GM19025 (cell line): ENCODE results near the gene TAF3.

Source experiments
- ATAC-seq: cut with Tn5 transposase; IDR thresholded peaks from one replicate; pipeline ENCODE4 v1.9.1; 2021; ENCODE audit warnings: mild to moderate bottlenecking, low read depth, moderate library complexity; ENCODE audit not compliant: unreplicated experiment

TAF3 gene

DNA sequence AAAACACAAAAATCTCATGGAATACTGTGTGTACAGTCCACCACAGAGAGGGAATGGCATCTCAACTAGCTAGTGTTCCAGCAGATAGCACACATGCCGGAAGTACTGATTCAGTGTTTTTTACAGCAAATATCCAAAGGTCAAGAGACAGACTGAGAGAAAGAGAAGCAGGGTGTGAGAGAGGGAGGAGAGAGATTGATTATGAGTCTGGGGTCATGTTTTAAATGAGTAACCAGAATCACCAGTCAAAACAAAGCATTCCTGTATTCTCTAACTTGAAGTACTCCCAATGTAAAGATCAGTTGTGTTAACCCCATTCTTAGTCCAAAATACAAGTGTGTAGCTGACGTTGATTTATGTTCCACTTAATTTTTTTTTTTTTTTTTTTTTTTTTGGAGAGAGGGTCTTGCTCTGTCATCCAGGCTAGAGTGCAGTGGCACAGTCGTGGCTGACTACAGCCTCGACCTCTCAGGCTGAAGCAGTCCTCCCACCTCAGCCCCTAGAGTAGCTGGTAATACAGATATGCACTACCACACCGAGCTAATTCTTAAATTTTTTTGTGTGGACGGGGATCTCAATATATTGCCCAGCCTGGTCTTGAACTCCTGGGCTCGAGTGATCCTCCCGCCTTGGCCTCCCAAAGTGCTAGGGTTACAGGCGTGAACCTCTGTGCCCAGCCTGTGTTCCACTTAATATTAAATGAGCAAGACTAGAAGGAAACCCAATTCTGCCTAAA is 114.2 kb downstream of the TAF3 start:
- no peak for ATAC-seq

DNA sequence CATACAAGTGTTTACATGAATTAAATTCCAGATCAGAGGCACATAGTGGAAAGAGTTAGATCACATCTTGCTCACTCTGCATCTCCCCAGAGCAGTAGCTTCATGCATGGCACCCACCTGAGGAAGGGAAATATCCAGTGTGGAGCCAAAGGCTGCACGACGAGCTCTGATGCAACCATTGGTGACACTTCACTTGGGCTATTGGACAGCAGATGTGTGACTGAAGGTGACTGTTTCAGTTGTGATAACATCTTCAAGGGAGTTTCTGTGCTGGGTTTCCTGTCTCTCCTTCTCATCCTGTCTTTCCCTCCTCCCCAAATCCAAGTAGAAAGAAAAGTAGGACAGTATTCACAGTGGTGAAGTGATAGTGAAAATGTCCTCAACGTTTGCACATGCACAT is 115.0 kb downstream of the TAF3 start:
- no peak for ATAC-seq

DNA sequence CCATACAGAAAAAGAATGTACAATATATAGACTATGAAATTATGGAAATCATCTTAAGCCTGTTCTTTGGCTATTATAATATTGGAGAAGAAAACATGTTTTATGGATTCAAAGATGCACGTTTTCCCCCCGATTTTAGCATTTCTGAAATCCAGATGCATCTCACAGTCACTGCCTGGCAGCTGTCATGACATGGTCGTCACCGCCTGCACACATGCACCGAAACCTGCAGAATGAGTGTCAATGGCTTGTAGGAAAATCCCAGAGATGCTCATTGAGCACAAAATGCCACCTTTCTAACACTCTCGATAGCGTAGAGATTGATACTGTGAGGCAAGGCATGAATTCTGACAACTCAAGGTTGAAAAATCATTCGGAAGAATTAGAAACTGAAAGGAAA is 115.5 kb downstream of the TAF3 start:
- no peak for ATAC-seq

DNA sequence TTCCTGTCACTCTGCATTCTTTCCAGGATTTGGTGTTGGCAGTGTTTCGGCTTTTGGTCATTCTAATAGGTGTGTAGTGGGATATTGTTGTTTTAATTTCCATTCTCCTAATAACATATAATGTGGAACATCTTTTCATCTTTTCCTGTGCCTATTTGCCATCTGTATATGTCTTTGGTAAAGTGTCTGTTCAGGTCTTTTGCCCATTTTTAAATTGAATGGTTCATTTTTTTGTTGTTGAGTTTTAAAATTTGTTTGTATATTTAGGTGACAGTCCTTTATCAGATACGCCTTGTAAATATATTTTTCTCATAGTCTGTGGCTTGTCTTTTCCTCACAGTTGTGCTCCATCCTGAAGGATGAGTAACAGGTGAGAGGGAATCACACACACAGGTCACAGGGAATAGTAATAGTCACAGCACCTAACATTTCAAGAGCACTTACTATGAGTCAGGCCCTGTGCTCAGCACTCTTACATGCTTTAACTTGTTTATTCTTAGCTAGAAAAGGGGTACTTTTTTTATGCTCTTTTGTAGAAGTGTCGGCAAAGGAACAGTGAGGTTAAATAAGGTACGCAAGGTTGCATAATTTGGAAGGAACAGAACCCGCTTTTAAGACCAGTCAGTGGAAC is 119.1 kb downstream of the TAF3 start:
- no peak for ATAC-seq

DNA sequence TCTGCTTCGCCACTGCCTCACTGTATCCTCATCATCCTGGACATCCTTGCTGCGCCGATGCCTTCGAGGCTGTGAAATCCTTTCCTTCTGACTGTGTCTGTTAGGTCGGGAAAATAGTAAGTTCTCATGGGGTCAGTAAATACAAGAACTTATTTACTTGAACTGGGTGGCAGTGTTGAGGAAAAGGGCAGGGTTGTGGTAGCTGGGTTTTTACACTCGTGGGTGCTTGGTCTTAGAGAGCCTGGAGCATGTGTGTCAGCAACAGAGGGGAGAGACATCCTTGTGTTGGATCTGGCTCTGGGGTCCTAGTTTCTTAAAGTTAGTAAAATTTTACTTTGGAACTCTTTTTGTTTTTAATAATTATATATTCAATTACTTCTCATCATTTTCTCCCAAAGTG is 123.3 kb downstream of the TAF3 start:
- no peak for ATAC-seq

DNA sequence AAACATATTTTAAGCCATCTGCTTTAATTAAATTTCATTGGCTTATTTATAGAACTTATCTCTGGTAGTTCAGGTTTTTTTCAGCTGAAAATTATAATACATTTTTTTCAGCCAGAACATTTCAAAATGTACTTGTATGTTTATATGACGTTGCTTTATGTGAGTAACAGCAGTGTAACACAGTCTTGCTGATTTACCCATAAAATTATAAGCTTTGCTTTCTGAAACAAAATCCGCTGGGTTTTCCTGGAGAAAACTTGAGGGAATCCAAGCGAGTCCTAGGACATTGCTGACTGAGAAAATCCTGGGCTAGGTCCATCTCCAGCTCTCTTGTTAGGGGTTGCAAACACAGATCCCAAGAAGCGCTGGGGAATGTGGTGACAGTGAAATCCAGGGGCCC is 124.0 kb downstream of the TAF3 start:
- no peak for ATAC-seq

DNA sequence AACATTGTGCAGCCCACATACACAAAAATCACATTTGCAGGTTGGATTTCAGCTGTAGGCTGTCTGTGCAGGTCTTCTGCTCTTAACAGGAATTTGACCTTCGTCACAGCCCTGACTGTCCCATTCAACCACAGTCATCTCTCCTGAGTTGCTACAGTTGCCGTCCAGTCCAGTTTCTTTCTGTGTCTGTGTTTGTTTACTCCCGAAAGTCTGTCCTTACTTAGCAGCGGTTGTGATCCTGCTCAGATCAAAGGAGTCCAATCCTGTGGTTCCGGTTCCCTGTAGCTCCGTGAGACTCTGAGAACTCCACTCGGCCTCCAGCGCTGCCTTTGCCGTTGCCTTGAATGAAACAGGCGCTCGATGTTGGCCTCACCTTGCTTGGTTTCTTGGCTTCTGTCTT is 124.6 kb downstream of the TAF3 start:
- no peak for ATAC-seq

DNA sequence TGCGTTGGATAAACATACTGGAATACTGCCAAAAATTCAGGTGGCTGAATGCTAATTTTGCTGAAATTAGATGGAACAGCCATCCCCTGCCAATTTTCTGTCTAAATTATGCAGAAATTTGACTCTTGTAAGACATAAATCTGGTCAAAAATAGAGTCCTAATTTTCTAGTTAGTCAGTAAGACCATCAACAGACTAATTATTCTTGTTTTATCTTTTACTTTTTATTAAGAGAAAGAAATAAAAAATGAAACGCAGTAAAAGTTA is 125.8 kb downstream of the TAF3 start:
- ATAC-seq: no peak

DNA sequence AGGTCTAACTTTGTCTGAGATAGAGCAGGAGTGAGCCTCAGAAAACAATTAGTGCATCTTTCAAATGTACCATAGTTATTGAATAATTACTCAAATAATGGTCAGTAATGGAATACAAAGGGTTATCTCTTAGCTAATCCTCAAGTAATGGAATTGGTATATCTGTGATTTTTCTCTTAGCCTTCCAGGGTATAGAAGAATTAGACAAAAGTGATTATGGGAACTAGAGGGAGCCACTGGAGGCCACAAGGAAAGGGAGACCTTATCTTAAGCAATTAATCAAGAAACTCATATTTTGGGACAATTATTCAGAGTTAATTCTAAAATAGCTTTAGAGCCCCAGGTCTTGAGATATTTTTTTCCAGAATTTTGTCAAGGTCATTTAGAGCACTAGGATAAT is 126.2 kb downstream of the TAF3 start:
- no peak for ATAC-seq

DNA sequence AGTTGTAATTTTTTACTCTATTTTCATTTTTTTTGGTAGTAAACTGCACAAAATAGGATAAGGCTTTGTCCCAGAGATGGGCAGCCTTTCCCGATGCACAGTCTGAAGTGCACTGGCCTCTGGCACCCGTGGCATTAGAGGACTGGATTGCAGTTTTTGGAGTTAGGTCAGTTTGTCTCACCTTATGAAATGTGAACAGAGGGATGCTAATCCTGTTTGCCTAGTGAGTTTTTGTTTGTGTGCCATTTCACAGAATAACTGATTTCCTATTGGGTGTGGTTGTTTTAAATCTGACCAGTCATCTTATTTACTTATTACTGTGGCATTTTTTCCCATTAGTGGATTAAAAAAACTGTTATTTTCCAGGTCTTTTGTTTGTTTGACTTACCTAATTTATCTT is 126.7 kb downstream of the TAF3 start:
- no peak for ATAC-seq

DNA sequence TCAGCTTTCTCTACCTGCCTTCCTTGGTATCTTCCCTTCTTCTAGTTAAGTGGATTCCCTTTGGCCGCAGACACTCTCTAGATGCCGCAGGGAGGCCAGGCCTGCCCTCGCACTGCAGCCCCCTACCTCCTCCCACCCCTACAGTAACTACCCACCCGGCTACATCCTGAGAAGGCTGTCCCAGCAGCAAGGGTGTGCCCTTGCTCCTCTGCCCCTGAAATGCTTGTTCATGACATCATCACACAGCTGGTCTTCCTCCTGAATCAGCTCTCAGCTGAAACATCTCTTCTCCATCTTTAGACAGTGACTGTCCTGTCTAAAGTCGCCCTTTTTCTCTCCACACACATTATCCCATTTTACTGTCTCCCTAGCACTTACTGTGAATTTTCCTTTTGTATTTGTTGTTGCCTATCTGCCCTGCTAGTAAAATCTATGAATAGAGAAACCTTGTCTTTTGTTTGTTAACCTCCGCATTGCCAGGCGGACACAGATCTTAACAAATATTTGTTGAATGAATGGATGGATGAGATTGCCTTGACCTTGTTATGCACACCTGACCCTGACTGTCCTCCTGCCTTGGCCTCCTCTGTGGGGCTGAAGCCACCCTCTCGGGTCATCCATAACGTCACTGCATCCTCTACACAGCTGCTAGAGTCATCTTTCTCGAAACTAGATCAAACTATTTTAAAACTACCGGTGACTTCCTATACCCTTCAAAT is 127.3 kb downstream of the TAF3 start:
- no peak for ATAC-seq

DNA sequence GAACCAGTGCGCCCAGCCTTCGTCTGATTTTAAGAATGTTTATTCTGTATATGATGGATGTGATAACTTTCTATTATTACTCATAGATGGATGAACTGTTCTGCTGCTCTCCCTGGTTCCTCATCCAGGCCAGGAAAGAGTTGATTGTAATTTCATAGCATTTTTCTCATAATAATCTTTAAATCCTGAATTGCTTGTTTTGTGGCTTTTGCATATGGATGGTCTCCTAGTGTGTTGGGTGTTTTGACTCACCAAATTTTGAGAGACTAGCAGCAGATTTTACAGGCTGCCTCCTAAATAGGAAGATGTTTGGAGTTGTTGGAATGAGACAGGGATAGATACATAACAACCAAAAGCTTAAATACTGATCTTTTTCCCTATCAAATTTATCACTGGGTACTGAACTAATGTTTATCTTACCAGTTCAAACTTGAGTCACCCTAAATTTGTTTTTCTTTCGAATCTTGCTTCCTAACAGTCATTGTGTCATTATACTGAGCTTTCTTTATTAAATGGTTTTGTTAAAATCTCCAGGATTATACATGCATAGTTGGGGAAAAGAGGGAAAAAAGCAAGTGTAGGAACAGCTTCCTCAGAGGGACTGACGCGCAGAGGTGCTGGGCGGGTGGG is 130.2 kb downstream of the TAF3 start:
- no peak for ATAC-seq

DNA sequence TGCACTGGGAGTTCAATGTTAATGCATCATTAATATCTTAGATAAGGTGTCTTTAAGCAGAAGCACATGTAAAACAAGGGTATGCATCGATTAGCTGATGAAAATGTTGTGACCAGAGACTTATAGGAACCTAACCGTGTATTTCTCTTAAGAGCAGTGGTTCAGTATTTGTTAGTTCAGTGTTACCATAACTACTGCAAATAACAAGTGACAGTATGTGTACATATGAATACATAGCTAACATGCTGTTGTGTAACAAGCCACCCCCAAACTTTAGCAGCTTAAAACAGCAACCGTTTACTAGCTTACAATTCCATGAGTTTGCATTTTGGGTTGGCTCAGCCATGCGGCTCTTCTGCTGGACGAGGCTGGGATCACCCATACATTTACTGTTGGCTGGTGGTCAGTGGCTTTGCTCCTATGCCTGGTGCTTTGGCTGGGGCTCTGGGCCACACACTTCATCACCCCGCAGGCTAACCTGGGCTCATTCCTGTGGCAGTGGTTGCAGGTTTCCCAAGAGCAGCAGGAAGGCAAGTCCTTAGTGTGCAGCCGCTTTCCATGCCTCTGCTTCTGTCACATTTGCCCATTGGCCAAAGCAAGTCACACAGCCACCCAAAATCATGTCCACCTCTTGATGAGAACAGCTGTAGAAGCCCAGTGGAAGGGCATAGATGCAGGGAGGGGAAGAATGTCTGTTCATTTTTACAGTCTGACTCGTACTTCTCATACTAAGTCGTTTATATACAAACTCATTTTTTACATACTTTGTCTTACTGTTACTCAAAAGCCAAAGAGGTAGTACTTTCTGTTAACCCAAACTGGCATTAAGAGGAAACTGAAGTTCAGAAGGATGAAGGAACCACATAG is 132.9 kb downstream of the TAF3 start:
- ATAC-seq: no peak

DNA sequence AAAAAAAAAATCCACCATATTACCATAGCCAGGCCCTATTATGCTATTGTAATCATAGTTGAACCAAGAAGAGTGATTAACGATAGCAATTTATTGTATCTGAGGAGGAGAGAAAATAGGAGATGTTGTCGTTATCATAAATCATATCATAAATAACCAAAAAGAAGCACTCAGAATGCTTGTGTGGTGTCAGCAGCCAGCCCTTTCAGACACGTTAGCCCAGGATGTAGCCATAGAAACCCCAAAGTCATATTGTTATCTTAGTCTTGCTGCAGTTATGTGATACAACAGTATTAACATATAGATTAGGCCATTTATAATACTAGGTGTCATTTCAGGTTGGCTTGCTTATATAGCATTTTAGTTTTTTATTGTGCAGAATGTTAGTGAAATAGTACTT is 134.0 kb downstream of the TAF3 start:
- ATAC-seq: no peak

DNA sequence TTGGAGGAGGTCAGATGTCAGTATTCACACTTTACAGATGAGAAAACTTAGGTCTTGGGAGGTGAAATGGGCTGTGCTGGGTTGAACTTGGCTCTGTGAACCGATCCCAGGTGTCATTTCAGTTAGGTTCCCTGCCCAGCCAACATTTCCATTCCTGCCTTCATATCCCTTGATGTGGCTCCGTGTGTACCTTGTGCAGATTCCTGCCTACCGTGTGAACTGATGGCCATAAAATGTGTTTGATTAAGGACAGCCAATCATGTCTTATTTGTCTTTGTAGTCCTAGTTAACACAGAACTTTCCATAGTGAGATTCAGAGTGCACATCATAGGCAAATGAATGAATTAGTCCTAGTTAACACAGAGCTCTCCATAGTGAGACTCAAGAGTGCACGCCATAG is 135.1 kb downstream of the TAF3 start:
- no peak for ATAC-seq

DNA sequence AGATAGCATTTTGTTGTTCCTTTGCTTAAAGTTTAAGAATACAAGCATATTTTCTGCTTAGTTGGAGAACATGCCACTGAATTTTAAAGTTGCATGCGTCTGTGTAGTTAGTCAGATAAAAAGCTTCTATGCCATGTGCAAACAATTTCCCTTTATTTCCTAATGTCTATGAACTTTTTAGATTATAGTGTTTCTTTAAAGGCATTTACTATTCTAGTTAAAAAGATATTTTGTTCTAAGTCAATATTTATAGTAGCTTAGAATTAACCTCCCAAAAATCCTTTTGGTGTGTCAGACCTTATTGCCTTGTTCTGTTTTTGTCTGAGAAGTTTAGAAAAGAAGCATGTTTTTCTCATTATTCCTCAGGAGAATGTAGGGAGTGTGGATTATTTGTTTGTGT is 137.1 kb downstream of the TAF3 start:
- no peak for ATAC-seq

DNA sequence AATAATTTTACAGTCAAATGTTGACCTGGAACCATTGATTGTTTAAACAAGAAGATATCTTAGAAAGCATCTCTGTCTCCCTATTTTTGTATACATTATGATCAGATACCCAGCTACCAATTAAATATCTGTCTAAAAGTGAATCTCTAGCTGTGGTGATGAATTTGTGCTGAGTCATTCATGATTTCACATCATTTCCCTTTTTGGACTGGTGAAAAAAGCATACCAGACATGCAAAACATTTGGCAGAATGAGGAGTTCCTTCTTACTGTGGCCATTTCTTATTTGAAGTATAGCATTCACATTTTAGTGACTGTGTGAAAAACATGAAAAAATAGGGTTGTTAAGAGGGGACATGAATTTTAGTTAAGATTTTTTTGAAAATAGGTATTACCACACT is 138.2 kb downstream of the TAF3 start:
- no peak for ATAC-seq

DNA sequence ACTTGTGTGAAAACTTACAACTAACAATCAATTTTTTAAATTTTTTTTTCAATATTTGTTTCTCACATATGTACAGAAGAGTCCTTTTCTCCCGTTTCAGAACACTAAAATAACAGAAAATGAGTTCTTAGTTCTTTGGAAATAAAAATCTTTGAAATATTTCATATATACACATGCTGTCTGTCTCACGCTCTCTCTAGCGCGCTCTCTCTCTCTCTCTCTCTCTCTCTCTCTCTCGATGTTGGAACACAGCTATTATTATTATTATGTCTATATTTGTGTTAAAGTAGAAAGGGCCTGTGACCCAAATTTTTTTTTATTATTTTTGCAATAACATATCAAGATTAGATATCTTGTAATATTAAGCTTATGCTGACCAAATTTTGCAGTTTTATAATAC is 139.3 kb downstream of the TAF3 start:
- ATAC-seq: no peak

DNA sequence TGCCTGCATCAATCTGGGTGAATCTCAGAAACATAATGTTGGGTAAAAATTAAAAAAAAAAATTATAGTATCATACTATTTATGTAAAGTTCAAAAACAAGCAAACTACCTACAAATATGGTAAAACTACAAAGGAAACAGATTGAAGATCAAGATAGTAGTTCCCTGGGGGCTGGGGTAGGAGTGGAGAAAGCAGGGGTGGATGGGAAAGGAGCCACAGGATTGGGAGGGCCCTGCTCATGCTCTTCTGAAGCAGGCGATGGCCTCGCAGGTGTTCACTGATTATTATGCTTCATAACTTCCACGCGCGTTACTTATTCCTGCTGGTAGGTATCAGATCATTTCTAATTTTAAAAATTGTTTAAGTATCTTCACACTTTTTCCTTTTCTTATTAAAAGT is 140.1 kb downstream of the TAF3 start:
- no peak for ATAC-seq

DNA sequence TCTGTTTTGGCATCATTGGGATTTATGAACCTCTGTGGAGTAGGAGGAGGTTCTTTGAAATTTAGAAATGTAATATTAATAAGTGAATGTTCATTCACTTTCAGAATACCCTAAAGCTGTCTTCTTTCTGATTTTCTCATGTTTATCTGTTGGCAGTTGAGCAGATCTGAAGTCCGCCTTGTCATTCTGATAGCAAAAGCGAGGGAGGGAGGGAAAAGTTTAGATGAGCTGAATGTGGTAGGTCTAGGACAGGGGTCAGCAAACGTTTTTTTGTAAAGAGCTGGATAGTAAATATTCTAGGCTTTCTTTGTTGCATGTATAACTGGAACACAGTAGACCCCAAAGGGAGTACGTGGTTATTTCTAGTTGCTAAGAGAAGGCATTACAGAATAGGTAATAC is 141.8 kb downstream of the TAF3 start:
- no peak for ATAC-seq

DNA sequence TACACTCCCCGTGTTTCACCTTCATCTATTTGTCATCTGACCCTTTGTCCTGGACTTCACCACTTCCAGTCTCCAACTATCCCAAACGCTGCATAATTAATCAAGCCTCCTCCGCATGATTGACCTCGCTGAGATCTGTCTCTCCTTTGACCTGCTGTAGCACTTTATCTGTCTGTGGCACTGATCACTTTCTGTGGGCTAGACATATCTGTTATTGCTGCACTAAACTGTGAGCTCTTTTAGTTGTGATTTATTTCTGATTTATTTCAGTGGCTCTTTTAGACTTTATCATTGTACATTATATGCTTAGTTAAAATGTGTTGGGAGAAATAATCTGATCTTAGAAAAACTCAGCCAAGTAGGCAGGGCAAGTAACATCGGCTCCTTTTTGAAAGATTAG is 144.3 kb downstream of the TAF3 start:
- ATAC-seq: no peak
